GM13976 (cell line): ENCODE measurements around the gene MAP3K4.

ENCODE experiments used
- DNase-seq: peaks from one replicate; pipeline ENCODE4 v3.0.0; 2012; ENCODE audit warnings: low spot score
- CTCF ChIP-seq: IDR thresholded peaks from 2 replicates; pipeline ENCODE4 v1.5.1; 2012; ENCODE audit warnings: borderline replicate concordance, mild to moderate bottlenecking; ENCODE audit not compliant: insufficient read depth; ENCODE audit errors: extremely low read depth, missing control alignments, control extremely low read depth
- in situ Hi-C: fragments of 300-500 bp; cut with MboI; formaldehyde crosslinking; loops from one replicate; pipeline ENCODE4 v1.12.0; 2022; ENCODE audit warnings: low sequenced_read_pairs, mixed read lengths, inconsistent platforms; ENCODE audit not compliant: unreplicated experiment

Gene MAP3K4

GRCh38 chr6:161137839-161138542 lies 146.4 kb downstream of the MAP3K4 start:
- TF ChIP-seq CTCF = no peak
- in situ Hi-C loops = no loop called here
- no peak for DNase-seq

- no peak for TF ChIP-seq CTCF
- in situ Hi-C loops = no loop called here
- no peak for DNase-seq
Measured at GRCh38 chr6:161138543-161139303, 147.2 kb downstream of the MAP3K4 start.

- no peak for TF ChIP-seq CTCF
- in situ Hi-C loops = no loop called here
- no peak for DNase-seq
Measured at GRCh38 chr6:161139304-161139765, 147.8 kb downstream of the MAP3K4 start.

GRCh38 chr6:161139766-161140553 lies 148.4 kb downstream of the MAP3K4 start:
- DNase-seq = peak; percentile 70
- TF ChIP-seq CTCF = no peak
- in situ Hi-C loops = loop anchor here (10.0 kb wide), 1 partner anchor 235 kb away; no protein-coding TSS in a partner anchor

- in situ Hi-C loops = loop anchor here (10.0 kb wide), 1 partner anchor 234 kb away; no protein-coding TSS in a partner anchor
- no peak for DNase-seq
- TF ChIP-seq CTCF = no peak
Measured at GRCh38 chr6:161140554-161140875, 148.9 kb downstream of the MAP3K4 start.

- no peak for DNase-seq
- TF ChIP-seq CTCF = no peak
- in situ Hi-C loops = loop anchor here (10.0 kb wide), 1 partner anchor 234 kb away; no protein-coding TSS in a partner anchor
Measured at GRCh38 chr6:161141173-161141572, 149.6 kb downstream of the MAP3K4 start.
